Loucy (cell line): Measurements from ENCODE around the gene RALGPS2.

Source experiments
- EZH2phosphoT487 ChIP-seq: fragments of 200-600 bp; IDR thresholded peaks from 2 replicates; pipeline ENCODE4 v1.6.1; 2018; ENCODE audit warnings: antibody characterized with exemption, mild to moderate bottlenecking, moderate library complexity, borderline replicate concordance
- TF ChIP-seq, protein P1 (sequence below): fragments of 200-600 bp; sonication (generic); conservative IDR thresholded peaks from 2 replicates; pipeline ENCODE4 v1.5.1; 2014; ENCODE audit warnings: mild to moderate bottlenecking, antibody characterized with exemption, low read length

DNA sequence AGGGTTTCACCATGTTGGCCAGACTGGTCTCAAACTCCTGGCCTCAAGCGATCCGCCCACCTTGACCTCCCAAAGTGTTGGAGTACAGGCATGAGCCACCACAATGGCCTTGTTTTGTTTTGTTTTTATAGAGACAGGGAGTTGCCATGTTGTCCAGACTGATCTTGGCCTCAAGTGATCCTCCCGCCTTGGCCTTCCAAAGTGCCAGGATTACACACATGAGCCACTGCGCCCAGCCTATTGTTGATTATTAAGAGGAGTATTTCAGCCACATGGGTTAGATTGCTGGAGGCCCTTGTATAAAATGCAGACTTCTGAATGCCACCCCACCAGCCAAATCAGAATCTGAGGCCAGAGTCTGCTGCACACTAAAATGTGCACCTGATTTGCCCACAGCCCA is 203.0 kb downstream of the RALGPS2 start:
- TF ChIP-seq, protein P1, sequence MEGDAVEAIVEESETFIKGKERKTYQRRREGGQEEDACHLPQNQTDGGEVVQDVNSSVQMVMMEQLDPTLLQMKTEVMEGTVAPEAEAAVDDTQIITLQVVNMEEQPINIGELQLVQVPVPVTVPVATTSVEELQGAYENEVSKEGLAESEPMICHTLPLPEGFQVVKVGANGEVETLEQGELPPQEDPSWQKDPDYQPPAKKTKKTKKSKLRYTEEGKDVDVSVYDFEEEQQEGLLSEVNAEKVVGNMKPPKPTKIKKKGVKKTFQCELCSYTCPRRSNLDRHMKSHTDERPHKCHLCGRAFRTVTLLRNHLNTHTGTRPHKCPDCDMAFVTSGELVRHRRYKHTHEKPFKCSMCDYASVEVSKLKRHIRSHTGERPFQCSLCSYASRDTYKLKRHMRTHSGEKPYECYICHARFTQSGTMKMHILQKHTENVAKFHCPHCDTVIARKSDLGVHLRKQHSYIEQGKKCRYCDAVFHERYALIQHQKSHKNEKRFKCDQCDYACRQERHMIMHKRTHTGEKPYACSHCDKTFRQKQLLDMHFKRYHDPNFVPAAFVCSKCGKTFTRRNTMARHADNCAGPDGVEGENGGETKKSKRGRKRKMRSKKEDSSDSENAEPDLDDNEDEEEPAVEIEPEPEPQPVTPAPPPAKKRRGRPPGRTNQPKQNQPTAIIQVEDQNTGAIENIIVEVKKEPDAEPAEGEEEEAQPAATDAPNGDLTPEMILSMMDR: no peak
- no peak for TF ChIP-seq EZH2phosphoT487
